LNCAP (cell line): ENCODE results near the gene NCK2.

ENCODE experiments used
- CTCF ChIP-seq: fragments of 450-650 bp; IDR thresholded peaks from 2 replicates; pipeline ENCODE4 v1.5.1; 2017; ENCODE audit warnings: mild to moderate bottlenecking

Gene NCK2

GRCh38 chr2:105932582-105932981 is 187.9 kb downstream of the NCK2 start:
- TF ChIP-seq CTCF, result no peak

- no peak for TF ChIP-seq CTCF
These were observed 189.2 kb downstream of the NCK2 start for GRCh38 chr2:105933906-105934305.

GRCh38 chr2:105934467-105934866 is 189.8 kb downstream of the NCK2 start:
- no peak for TF ChIP-seq CTCF

DNA sequence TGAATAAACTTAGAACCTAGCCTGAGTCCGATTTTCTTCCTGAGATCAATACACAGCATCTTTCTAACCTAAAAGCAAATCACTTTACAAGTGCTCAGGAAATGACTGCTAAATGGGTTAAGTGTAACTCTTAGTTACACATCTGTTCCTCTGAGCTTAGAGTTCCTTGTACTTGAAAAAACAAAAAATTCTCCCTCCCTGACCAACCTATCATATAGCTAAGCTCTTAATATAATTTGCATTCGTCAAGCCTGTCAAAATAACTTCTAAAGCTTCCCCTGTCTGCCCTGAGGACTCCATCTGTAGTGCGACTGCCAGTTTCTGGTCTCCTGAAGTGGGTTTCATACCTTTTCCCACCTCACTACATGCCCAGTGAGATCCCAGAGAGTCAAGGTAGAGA is 190.4 kb downstream of the NCK2 start:
- no peak for TF ChIP-seq CTCF

DNA sequence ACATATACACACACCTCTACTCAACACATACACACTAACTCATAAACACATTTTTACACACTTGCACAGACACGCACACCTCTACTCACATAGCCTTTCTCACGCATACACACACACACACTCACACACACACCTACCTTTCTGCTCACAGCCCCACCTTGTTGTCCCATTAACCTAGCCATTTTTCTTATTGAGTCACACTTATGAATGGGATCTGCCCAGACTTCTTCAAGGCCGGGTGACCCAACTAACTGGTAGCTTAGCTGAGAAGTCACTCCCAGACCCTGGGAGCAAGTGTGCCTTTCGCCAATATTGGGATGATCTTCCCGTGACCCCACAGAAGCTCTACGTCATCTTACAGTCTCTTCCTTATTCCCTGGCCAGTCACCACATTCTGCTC is 192.2 kb downstream of the NCK2 start:
- no peak for TF ChIP-seq CTCF

- TF ChIP-seq CTCF, result no peak
These were observed 192.9 kb downstream of the NCK2 start for GRCh38 chr2:105937498-105938097.
